ENCODE measurements around the gene CCDC85B. TPM values are rescaled to one million over a fixed set of nuclear protein-coding genes. Genes with fewer than 3 reads are reported as not detected.

CCDC85B gene
- total RNA-seq, 1 donor from 2014 or later = 3.9 TPM

DNA sequence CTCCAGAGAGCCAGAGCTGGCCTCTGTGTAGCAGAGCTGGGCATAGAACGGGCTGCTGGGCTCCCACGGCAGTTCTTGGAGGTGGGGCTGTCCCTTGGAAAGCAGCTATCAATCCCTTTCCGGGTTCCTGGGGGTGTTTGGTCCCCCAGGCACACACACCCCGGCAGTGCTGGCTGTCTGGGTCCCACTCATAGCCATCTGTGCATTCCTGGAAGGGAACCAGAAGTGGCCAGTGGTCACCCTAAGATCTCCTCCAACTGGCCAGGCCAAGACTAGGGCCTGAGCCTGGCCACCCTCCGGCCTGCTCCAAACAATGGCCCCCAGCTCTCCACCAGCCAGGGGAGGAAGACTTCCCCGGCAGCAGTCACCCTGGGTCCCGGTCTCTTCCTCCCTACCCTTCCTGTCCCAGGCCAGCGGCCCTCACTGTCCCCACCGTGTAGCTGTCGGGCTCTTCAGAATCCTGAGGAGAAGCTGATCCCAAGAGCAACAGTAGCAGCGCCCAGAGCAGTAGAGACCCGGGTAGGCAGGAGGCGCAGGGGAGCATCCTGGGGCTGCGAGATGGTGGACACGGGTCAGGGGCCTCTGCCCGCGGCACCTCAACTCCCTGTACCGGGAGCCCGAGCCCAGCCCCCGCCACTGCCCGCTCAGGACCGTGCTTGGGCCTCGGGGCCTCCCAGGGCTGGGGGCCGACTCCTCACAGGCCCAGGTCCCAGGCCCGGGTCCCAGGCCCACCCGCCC is 18.5 kb upstream of the CCDC85B start:
- peak; percentile 56 for DNase-seq (ENCODE audit: low spot score)
- H3K27ac Mint-ChIP-seq = no peak overlapping the region
- H3K27me3 ChIP-seq = peaks cover 17% of the 10 kb centered on the region

DNA sequence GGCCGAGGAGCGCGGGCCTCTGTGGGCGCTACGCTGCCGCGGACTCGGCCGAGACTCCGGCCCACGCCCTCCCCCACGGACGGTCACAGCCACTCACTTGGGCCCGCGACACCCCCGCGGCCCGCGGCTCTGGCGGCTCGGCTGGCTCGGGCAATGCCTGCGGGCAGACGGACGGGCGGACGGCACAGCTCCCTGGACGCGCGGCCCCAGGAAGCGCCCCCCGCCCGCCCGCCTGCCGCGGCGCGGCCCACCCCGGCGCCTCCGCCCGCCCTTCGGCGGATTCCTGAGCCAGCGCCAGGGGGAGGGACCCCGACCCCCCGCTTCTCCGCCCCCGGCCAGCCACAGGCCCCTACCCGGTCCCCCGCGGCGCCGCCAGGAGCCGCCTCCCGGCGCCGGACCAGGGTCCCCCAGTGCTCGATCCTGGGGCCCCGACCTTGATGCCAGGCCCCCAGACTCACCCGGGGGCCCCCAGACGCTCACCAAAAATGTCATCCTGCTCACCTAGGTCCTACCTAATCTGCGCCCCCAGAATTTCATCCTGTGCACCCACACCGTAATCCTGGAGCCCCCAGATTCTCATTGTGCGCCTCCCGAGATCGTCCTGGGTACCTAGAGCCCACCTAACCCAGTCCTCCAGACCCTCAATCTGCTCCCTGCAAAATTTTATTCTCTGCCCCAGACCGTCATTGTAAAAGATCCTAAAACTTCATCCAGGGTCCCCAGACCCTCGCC is 17.7 kb upstream of the CCDC85B start, which contains the start of gene EFEMP2:
Gene EFEMP2 (minus strand): TSS at position 215 of the 732 bp plus-strand sequence. CDS start 446 bp downstream, outside the sequence.
- Histone ChIP-seq H3K9ac (peak within 1 kb of the TSS; percentile 37), H4K20me1 (ENCODE audit: low read depth) (no peaks in the 10 kb centered on the region), H3K4me1 (peaks cover 4% of the 10 kb centered on the region), H2AFZ (replicated peaks) (peak within 1 kb of the TSS; percentile 64), H3K36me3 (no peaks in the 10 kb centered on the region), H3K79me2 (ENCODE audit: low read depth) (no peaks in the 10 kb centered on the region), H3F3A (ENCODE audit: low read depth) (peaks cover 15% of the 10 kb centered on the region), H3K4me3 (peak within 1 kb of the TSS; percentile 67), H3K27ac (no peak within 1 kb of the TSS), H3K4me2 (peak within 1 kb of the TSS; percentile 97), H3K9me3 (ENCODE audit: low read depth) (no peaks in the 10 kb centered on the region), H3K27me3 (peaks cover 17% of the 10 kb centered on the region)
- H3K27me3 Mint-ChIP-seq (ENCODE audit: insufficient read depth, low read depth) = peaks cover 17% of the 10 kb centered on the region
- no peaks in the 10 kb centered on the region for H3K36me3 Mint-ChIP-seq
- peak; percentile 57 for DNase-seq (ENCODE audit: low spot score)
- peaks cover 25% of the 10 kb centered on the region for H3K4me1 Mint-ChIP-seq
- H3K9me3 Mint-ChIP-seq = no peaks in the 10 kb centered on the region
- H3K4me3 Mint-ChIP-seq = peak within 1 kb of the TSS; percentile 83
- no peak for TF ChIP-seq EZH2 (IDR thresholded peaks at IDR 0.05)
- TF ChIP-seq EZH2phosphoT487 (IDR thresholded peaks at IDR 0.05) = no peak
- TF ChIP-seq, protein P1, sequence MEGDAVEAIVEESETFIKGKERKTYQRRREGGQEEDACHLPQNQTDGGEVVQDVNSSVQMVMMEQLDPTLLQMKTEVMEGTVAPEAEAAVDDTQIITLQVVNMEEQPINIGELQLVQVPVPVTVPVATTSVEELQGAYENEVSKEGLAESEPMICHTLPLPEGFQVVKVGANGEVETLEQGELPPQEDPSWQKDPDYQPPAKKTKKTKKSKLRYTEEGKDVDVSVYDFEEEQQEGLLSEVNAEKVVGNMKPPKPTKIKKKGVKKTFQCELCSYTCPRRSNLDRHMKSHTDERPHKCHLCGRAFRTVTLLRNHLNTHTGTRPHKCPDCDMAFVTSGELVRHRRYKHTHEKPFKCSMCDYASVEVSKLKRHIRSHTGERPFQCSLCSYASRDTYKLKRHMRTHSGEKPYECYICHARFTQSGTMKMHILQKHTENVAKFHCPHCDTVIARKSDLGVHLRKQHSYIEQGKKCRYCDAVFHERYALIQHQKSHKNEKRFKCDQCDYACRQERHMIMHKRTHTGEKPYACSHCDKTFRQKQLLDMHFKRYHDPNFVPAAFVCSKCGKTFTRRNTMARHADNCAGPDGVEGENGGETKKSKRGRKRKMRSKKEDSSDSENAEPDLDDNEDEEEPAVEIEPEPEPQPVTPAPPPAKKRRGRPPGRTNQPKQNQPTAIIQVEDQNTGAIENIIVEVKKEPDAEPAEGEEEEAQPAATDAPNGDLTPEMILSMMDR (IDR thresholded peaks at IDR 0.05) = no peak
- peak within 1 kb of the TSS; percentile 38 for H3K27ac Mint-ChIP-seq

More for the DNA sequence above, 18.5 kb upstream of the CCDC85B start:
- Histone ChIP-seq H3K9ac (peak overlapping the region; percentile 37), H3K36me3 (no peaks in the 10 kb centered on the region), H3F3A (ENCODE audit: low read depth) (peaks cover 23% of the 10 kb centered on the region), H2AFZ (replicated peaks) (no peak overlapping the region), H3K4me1 (peaks cover 4% of the 10 kb centered on the region), H3K27ac (no peak overlapping the region), H3K79me2 (ENCODE audit: low read depth) (no peaks in the 10 kb centered on the region), H3K9me3 (ENCODE audit: low read depth) (no peaks in the 10 kb centered on the region), H4K20me1 (ENCODE audit: low read depth) (peaks cover 5% of the 10 kb centered on the region), H3K4me3 (peak overlapping the region; percentile 67), H3K4me2 (peak overlapping the region; percentile 97)
- peak overlapping the region; percentile 62 for H3K4me3 Mint-ChIP-seq
- peaks cover 19% of the 10 kb centered on the region for H3K27me3 Mint-ChIP-seq (ENCODE audit: insufficient read depth, low read depth)
- H3K4me1 Mint-ChIP-seq = peaks cover 33% of the 10 kb centered on the region
- H3K36me3 Mint-ChIP-seq = no peaks in the 10 kb centered on the region
- no peaks in the 10 kb centered on the region for H3K9me3 Mint-ChIP-seq
- TF ChIP-seq EZH2 (IDR thresholded peaks at IDR 0.05) (no peak), EZH2phosphoT487 (IDR thresholded peaks at IDR 0.05) (no peak)
- TF ChIP-seq, protein P1 (IDR thresholded peaks at IDR 0.05) = no peak

DNA sequence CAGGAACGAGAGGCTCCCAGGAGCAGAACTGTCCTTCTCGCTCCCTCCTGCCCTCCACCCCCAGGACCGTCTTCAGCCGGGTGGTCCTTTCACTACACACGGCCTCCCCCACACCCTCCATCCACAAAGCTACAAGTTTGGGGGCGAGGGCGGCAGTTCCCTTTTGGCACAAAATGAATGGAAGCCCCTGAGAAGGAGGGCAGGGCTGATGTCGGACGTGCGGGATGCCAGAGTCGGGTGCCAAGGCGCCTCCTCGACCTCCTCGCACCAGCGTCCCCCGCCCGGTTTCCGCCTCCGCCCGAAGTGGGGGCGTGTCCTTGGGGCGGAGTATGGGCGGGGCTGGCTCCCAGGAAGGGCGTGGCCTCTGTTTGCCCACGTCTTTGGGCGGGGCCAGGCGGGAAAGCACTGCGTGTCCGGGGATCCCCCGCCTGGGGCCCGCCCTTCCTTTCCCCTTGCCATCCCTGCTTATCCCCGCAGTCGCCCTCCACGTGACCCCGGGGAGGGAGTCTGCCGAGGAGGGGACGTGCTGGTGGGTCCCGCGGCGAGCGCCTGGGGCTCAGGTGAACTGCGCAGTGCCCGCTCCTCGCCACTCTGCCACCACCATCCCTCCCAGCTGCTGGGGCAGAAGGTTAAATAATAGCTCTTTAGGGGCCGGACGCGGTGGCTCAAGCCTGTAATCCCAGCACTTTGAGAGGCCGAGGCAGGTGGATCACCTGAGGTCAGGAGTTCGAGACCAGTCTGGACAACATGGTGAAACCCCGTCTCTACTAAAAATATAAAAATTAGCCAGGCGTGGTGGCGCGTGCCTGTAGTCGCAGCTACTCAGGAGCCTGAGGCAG is 16.9 kb upstream of the CCDC85B start:
- Histone ChIP-seq H3K9me3 (ENCODE audit: low read depth) (no peaks in the 10 kb centered on the region), H3K4me2 (peak overlapping the region; percentile 97), H3K36me3 (no peaks in the 10 kb centered on the region), H3K4me1 (peaks cover 4% of the 10 kb centered on the region), H3K27me3 (peaks cover 17% of the 10 kb centered on the region), H3K79me2 (ENCODE audit: low read depth) (no peaks in the 10 kb centered on the region), H3K4me3 (peak overlapping the region; percentile 67), H3F3A (ENCODE audit: low read depth) (peaks cover 14% of the 10 kb centered on the region), H3K27ac (no peak overlapping the region), H4K20me1 (ENCODE audit: low read depth) (no peaks in the 10 kb centered on the region), H2AFZ (replicated peaks) (peak overlapping the region; percentile 64), H3K9ac (no peak overlapping the region)
- peak; percentile 96 for DNase-seq (ENCODE audit: low spot score)
- TF ChIP-seq EZH2 (IDR thresholded peaks at IDR 0.05) (peak; percentile 59), EZH2phosphoT487 (IDR thresholded peaks at IDR 0.05) (no peak)
- TF ChIP-seq, protein P1 (IDR thresholded peaks at IDR 0.05) = no peak
- no peaks in the 10 kb centered on the region for H3K9me3 Mint-ChIP-seq
- peak overlapping the region; percentile 38 for H3K27ac Mint-ChIP-seq
- H3K4me1 Mint-ChIP-seq = peaks cover 23% of the 10 kb centered on the region
- H3K4me3 Mint-ChIP-seq = peak overlapping the region; percentile 83
- H3K27me3 Mint-ChIP-seq (ENCODE audit: insufficient read depth, low read depth) = peaks cover 19% of the 10 kb centered on the region
- H3K36me3 Mint-ChIP-seq = no peaks in the 10 kb centered on the region

All from neural progenitor cell (in vitro differentiated cells).